ENCODE data around the gene TPRN. TPM values are rescaled to one million over a fixed set of nuclear protein-coding genes. Genes with fewer than 3 reads are reported as not detected.

TPRN gene
- total and polyA plus RNA-seq, 12 donors = 10.2 to 31.5 (median 20.4) TPM

DNA sequence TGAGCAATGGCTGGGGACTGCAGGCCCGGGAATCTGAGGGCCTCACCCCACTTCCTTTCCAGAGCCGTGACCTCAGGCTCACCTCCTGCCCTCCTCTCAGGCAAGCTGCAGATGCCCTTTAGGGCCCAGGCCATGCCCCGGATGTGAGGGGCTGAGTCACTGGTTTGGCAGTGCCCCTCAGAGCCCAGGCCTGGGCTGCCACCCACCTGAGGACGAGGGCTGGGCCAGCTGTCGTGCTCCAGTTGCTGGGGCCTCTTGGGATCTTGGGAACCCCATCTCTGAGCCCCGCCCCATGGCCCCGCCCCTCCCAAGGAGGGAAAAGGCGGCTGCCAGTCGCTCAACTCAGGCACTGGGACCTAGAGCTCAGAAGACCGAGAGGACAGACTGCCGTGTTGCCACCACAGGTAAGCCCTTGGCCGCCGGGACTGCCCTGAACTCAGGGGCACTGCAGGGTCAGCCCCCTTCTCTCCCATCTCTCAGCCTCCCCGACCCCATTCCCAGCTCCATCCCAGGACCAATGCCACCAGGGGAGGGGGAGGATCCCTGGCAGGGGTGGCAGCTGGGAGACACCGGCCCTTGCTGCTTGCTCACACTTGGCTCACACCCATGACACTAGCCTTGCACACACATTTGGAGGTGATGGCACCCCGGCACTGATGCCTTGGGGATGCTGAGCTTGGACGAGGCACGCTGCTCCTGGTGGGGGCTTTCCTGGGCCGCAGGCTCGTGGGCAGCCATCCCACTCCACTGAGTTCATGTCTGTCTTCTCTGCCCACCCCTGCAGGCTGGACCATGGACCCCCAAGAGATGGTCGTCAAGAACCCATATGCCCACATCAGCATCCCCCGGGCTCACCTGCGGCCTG, 24.5 kb upstream of the TPRN start, which contains the start of gene CYSRT1:
CYSRT1 (plus strand) TSS at position 345 of the 865 bp plus-strand sequence; CDS start at position 793, 448 bp downstream.
- DNase-seq (no peak), ATAC-seq (no peak)
- Histone ChIP-seq H3K4me1 (peaks cover 7 to 34% (median 24%) of the 10 kb centered on the region in 9 donors), H3K9me3 (no peaks in the 10 kb centered on the region), H3K27ac (peak within 1 kb of the TSS in 9 of 10 donors; percentile 89 to 96 (median 92)), H3K27me3 (peaks cover 4 to 26% (median 21%) of the 10 kb centered on the region in 7 donors), H3K36me3 (no peaks in the 10 kb centered on the region), H3K4me3 (peak within 1 kb of the TSS; percentile 64 to 94 (median 76))
- TF ChIP-seq, protein P1, sequence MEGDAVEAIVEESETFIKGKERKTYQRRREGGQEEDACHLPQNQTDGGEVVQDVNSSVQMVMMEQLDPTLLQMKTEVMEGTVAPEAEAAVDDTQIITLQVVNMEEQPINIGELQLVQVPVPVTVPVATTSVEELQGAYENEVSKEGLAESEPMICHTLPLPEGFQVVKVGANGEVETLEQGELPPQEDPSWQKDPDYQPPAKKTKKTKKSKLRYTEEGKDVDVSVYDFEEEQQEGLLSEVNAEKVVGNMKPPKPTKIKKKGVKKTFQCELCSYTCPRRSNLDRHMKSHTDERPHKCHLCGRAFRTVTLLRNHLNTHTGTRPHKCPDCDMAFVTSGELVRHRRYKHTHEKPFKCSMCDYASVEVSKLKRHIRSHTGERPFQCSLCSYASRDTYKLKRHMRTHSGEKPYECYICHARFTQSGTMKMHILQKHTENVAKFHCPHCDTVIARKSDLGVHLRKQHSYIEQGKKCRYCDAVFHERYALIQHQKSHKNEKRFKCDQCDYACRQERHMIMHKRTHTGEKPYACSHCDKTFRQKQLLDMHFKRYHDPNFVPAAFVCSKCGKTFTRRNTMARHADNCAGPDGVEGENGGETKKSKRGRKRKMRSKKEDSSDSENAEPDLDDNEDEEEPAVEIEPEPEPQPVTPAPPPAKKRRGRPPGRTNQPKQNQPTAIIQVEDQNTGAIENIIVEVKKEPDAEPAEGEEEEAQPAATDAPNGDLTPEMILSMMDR (IDR thresholded peaks at IDR 0.05) = no peak
- intact Hi-C loops (cut with DNase I) = loop anchor here in 7 of 10 donors (2.0 to 5.0 kb wide), 5 partner anchors 33 to 108 kb away; partner anchors contain the start of genes ANAPC2 (in 4 of the 7) and SSNA1 (in 4 of the 7)
- 52 to 57% methylated on average over 22 to 23 of the region's 23 CpGs for WGBS, 2 donors

DNA sequence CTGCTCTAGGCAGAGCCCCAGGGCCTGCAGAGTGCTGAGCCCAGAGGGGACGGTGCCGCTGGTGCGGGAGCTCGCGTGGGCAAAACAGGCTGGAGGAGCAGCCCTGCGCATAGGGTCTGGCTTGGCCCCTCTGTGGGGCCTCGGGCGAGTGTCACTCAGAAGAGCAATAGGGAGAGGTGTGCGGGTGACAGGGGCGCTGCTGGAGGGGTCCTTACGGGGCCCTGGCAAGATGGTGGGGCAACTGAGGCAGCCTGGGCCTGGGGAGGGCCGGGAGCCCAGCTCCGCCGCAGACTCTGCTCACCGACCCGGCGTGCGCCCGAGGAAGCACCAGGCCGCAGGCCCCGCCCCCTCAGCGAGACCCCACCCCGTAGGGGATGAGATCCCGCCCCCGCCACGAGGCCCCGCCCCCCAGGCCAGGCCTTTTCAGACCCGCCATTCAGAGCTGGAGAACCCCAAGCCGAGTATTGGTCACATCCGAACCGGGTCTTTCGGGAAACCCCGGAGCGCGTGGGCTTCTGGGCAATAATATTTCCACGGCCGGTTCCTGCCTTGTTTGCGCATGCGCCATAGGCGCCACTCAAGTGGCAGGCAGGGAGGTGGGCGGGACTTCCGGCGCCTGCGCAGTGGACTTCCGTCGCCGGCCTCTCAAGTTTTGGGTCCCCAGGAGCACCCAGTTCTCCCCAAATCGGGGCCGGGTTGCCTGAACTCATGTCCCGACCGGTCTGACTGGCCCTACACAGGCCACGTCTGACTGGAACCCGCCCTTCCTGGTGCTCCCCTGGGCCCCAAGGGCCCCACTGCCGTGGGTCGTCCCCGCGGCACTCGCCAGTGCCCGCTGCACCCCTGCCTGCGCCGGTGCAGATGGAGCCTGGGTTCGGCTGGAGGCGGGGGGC, 22.8 kb upstream of the TPRN start:
- ATAC-seq (peak; percentile 90 to 97 (median 95)), DNase-seq (peak; percentile 96 to 98)
- Histone ChIP-seq H3K36me3 (no peaks in the 10 kb centered on the region), H3K4me1 (peaks cover 14 to 46% (median 32%) of the 10 kb centered on the region in 9 donors), H3K4me3 (peak overlapping the region; percentile 64 to 94 (median 76)), H3K27me3 (peaks cover 0 to 8% (median 4%) of the 10 kb centered on the region in 7 donors), H3K9me3 (no peaks in the 10 kb centered on the region), H3K27ac (peak overlapping the region; percentile 70 to 96 (median 92))
- 1% methylated on average over 63 of the region's 63 CpGs for WGBS, 2 donors
- TF ChIP-seq, protein P1 (IDR thresholded peaks at IDR 0.05) = no peak
- intact Hi-C loops (cut with DNase I) = loop anchor here in 7 of 10 donors (1.0 to 5.0 kb wide), 5 partner anchors 17 to 36 kb away; partner anchors contain the start of genes ANAPC2 (in 6 of the 7), SSNA1 (in 6 of the 7), TPRN (in 1 of the 7) and TUBB4B (in 1 of the 7)

DNA sequence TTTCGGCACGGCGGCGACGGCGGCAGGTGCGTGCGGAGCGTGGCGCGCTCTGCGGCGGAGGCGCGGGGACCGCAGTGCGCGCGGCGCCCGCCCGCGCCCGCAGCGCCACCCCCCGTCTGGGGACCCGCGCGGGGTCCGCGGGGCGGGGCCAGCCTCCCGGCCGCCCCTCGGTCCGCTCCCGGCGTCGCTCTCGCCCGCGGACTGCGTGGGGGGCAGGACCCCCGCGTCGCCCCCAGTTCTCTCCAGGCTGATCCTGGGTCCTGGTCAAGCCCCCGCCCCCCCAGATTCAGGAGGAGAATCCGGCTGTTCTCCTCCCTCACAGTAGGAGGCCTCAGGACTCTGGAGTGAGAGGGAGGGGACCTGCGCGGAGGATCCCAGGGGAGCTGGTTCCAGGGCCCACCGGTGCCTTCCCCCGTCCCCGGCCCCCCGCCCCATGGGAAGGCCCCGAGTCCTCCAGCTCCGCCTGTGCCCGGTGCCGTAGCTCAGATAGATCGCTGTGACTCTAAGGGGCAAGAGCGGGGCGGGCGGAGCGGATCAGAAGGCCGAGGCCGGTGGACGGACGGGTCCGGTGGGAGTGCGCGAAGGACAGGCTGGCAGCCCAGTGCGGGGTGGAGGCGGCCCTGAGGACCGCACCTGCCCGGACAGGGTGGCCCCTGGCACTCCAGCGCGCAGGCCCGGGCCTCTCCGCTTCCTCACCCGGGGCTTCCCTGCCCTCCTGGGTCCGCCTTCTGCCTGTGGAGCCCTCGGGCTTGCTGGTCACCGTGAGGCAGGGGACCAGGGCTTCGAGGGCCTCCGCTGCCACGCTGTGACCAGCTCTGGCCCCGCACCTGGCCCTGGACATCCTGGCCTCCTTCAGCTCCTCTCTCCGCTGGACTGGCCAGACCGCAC, 21.9 kb upstream of the TPRN start, which contains the start of gene RNF208:
RNF208 (minus strand) TSS at position 51 of the 888 bp plus-strand sequence. CDS start 1,028 bp downstream, outside the sequence.
- peak in 1 of 2 donors; percentile 45 for DNase-seq
- peak; percentile 1 to 12 (median 3) for ATAC-seq
- TF ChIP-seq, protein P1 (IDR thresholded peaks at IDR 0.05) = peak in 1 of 9 donors; percentile 5
- H3K36me3 ChIP-seq = no peaks in the 10 kb centered on the region
- peak within 1 kb of the TSS; percentile 44 to 94 (median 71) for H3K4me3 ChIP-seq
- no peaks in the 10 kb centered on the region for H3K9me3 ChIP-seq
- peaks cover 0 to 5% (median 0%) of the 10 kb centered on the region in 7 donors for H3K27me3 ChIP-seq
- intact Hi-C loops (cut with DNase I) = loop anchor here in 7 of 10 donors (1.0 to 5.0 kb wide), 5 partner anchors 18 to 35 kb away; partner anchors contain the start of genes ANAPC2 (in 6 of the 7), SSNA1 (in 6 of the 7), TPRN (in 1 of the 7) and TUBB4B (in 1 of the 7)
- H3K27ac ChIP-seq = peak within 1 kb of the TSS; percentile 70 to 96 (median 92)
- WGBS, 2 donors = 5% methylated on average over 57 to 81 of the region's 88 CpGs
- H3K4me1 ChIP-seq = peaks cover 17 to 52% (median 37%) of the 10 kb centered on the region in 9 donors

Data from heart right ventricle (tissue), 16 donors.